Tongue (tissue), 2 donors: ENCODE data around the gene ANKLE1. TPM values are rescaled to one million over a fixed set of nuclear protein-coding genes. Genes with fewer than 3 reads are reported as not detected.

Experiments used
- DNase-seq: peaks from one replicate; pipeline ENCODE4 v3.0.0-alpha.2; 2015
- total RNA-seq: library from RNA; depleted of rRNA; stranded (reverse); fragments of >200 nt; gene quantifications from one replicate; pipeline ENCODE4 v1.2.3, GENCODE V29; 2014

The ANKLE1 gene
- total RNA-seq, 1 donor from 2014 or later = 0.62 TPM

DNA sequence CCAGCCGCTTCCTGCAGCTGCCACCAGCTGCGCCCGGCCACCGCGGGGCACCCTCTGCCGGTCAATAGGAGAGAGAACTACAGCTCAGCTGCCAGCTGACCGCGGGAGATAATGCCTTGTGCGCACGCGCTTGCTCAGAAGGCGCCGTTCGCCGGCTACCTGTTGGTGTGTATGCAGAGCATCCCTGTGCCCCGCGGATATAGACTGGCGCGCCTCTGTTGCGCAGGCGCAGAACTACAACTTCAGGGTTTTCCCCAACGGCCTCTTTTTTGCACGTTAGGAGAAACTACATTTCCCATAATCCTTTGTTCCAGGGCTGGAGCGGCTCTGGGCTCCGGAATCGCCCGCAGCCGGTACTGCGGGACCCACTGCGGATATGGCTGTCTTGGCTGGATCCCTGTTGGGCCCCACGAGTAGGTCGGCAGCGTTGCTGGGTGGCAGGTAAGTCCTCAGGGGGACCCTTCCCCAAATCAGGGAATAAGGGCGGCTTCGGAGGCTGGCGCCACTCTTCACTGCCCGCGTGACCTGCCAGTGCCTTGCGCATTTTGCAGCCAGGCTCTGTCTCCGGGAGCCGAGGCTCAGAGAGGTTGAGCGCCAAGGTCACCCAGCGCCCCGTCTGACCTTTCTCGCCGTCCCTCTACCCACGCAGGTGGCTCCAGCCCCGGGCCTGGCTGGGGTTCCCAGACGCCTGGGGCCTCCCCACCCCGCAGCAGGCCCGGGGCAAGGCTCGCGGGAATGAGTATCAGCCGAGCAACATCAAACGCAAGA is 24.0 kb downstream of the ANKLE1 start, which contains the start of gene MRPL34:
MRPL34 (plus strand) TSS at position 356 of the 768 bp plus-strand sequence; CDS start at position 377, 21 bp downstream.
- peak; percentile 99 for DNase-seq

DNA sequence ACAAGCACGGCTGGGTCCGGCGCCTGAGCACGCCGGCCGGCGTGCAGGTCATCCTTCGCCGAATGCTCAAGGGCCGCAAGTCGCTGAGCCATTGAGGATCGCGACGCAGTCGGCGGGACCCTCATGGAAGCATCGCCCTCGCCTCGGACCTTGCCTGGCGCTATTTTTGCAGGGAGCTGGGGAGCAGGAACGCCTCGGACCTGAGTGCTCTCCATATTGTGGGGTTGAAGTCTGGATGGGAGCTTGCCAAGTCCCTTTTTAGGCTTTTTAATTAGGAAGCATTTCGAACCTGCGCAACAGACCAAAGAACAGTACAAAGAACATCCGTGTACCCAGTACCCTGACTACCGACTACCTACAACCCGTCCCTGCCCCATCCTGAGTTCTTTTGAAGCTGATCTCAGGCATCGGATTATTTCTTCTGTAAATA is 24.6 kb downstream of the ANKLE1 start:
- no peak for DNase-seq

GRCh38 chr19:17307876-17308377 is 26.2 kb downstream of the ANKLE1 start:
- no peak for DNase-seq

- DNase-seq = peak; percentile 100
Observed at GRCh38 chr19:17309198-17309964, 27.7 kb downstream of the ANKLE1 start, which contains the start of gene DDA1. Gene DDA1 (plus strand): TSS chr19:17309563. CDS start chr19:17309655, 92 bp downstream.

DNA sequence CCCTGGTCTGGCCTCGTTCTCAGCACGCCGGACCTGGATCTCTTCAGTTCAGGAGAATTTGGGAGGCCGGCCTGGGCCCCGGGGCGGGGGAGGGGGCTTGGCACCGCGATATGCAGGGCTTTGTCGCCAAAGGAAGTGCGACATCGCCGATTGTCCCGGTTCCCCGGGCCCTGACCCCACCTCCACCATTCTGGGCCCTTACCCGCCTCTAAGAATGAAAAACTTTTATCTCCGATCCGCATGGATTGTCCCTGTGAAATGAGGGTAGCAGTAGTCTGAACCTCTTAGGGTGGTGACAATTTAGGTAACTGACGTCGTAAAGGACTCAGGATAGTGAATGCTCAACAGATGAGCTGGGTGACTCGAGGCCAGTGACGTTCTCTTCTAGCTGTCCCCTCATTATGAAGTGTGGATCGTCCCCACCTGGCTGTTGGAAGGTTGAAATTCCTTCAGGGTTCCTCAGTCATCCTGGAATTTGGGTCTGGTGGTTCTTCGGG is 28.3 kb downstream of the ANKLE1 start:
- DNase-seq = no peak

GRCh38 chr19:17311455-17312188 is 29.9 kb downstream of the ANKLE1 start:
- no peak for DNase-seq

- DNase-seq = no peak
Observed at GRCh38 chr19:17312189-17313113, 30.8 kb downstream of the ANKLE1 start.

- DNase-seq = no peak
Observed at GRCh38 chr19:17314007-17314593, 32.4 kb downstream of the ANKLE1 start.

DNA sequence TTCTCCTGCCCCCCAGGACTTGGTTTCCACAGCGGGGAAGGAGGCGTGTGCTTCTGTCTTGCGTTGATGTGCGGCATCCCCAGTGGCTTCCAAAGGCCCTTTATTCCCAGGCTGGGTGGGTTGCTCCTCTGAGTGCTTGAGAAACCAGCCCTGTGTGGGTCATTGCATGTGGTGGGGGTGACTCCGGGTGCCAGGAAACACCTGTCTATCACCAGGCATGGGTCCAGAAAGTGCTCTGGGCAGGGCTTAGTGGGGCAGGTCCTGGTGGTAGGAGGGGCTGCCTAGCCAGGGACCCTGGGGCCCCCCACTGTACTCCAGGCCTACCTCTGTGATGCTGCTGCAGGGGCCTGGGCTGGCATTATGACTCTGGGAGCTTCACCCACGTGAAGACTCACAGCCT is 37.3 kb downstream of the ANKLE1 start:
- DNase-seq = no peak

DNA sequence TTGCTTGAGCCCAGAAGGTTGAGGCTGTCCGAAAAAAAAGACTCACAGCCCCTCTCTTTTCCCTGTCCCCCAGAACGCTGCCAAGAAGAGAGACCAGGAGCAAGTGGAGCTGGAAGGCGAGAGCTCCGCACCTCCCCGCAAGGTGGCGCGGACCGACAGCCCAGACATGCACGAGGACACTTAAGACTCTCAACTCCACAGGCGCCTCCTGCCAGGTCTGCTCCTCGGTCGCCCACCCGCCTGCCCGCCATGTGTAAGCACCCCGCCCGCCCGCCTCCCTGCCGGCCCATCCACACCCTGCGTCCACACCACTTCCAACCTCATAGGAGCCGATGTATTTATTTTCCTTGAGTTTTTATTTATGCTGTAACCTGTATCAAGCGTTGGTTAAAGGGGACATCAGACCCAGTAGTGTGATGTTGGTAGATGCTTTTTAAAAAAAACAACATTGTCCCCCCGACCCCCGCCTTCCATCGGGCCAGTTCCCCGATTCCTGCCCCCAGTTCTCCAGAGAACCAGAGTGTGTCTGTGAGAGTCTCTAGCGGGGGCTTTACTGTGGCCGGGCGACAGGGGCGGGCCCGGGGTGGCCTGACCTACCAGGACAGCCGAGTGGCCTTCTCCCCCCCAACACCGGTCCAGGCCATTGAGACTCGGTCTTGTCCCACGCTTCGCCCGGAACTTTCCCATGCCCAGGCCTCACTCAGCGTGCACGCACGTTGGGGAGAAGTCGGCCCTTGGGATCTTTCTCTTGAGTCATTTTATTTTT is 38.0 kb downstream of the ANKLE1 start:
- no peak for DNase-seq

DNA sequence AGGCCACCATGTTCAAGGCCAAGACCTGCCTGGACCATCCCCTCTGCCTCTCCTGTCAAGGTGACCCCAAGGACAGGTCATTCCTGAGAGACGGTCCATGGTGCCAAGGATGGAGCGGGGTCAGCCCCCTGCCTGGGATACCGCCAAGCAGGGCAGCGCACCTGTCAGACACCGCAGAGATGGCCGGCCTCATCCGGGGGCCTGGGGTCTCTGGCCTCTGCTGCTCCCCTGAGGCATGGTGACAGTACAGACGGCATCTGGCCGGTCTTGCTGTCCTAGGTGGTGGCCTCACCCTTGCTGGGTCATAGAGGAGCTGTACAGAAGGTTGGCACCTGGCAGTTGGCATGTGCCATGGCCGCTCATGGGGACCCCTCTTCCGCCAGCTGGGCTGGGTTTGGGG is 38.7 kb downstream of the ANKLE1 start:
- DNase-seq = no peak

DNA sequence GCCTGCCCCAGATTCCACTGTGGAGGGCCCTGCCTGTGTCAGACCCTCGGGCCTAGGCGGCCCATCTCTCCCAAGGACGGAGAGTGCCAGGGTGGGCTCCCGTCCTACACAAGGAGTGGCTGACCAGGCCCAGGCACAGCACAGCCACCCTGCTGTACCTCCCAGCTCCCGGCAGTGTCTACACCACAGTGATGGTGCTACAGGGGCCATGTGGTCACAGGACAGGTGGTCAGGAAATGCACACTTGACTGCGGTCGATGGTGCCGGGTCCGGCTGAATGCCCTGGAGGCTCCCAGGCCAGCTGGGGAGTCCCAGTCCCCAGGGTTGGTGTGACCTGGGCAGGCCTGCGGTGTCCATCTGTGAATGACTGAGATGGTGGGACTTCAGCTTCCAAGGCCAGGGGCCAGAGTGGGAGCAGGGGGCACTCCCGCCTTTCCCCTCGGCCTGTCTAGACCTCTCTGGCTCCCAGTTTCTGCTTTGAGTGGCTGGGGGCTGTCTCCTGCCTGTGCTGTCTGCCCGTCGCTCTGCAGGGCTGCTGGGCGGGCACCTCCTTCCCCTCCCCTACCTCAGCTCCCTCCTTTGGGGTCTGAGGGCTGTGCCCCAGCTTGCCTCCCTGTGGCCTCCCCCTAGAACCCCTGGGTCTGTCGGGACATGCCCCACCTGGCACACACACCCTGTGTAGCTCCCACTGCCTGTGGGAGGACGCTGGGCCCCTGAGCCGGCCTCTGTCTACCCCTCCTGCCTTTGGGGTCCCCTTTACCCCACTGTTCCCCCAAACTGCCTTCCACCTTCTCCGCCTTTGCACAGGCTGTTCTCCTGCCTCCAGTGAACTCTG is 40.2 kb downstream of the ANKLE1 start:
- no peak for DNase-seq

DNA sequence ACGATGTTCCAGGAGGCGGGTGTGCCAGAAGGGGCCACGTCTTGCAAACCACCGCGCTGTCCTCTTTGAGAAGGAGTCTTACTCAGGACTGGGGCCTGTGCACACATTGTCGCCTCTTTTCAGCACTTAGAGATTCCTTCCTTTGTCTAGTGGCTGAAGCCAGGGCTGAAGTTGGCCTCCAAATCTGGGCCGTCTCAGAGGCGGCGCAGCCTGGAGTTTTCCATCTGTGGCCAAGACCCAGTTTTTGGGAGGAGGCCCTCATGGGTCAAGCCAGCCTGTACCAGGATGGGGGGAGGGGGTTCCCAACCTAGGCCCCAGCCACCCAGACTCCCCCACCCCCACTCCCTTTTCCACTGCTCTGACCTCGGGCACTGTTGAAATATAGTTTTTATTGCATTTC is 41.2 kb downstream of the ANKLE1 start:
- no peak for DNase-seq

DNA sequence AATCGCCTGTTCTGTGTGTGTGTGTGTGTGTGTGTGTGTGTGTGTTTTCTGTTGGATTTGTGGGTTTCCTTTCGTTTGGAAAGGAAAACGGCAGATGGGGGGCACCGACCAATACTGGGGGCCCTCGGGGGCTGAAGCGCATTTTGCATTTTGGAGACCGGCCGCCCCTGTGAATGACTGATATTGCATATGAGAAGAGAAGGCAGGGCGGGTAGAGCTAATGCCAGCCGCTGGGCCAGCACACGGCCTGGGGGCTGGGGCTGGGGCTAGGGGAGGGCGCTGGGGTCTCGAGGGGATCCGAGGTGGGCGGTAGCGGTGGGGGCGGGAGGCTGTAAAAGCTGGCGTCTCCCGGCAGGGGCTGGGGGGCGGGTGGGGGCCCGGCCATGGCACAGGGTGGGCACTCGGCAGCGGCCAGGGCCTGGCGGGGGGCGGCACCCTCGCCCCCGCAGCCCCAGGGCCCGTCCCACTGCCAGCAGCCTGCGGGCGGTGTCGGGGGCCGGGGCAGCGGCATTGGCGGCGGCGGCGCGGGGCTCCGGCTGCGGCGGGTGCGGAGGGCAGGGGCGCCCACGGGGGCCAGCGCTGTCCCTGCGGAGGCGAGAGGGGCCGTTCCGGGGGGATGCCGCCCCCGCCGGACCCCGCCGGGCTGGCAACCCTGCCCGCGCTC is 41.7 kb downstream of the ANKLE1 start:
- no peak for DNase-seq

GRCh38 chr19:17323964-17324332 is 42.2 kb downstream of the ANKLE1 start:
- DNase-seq = no peak

DNA sequence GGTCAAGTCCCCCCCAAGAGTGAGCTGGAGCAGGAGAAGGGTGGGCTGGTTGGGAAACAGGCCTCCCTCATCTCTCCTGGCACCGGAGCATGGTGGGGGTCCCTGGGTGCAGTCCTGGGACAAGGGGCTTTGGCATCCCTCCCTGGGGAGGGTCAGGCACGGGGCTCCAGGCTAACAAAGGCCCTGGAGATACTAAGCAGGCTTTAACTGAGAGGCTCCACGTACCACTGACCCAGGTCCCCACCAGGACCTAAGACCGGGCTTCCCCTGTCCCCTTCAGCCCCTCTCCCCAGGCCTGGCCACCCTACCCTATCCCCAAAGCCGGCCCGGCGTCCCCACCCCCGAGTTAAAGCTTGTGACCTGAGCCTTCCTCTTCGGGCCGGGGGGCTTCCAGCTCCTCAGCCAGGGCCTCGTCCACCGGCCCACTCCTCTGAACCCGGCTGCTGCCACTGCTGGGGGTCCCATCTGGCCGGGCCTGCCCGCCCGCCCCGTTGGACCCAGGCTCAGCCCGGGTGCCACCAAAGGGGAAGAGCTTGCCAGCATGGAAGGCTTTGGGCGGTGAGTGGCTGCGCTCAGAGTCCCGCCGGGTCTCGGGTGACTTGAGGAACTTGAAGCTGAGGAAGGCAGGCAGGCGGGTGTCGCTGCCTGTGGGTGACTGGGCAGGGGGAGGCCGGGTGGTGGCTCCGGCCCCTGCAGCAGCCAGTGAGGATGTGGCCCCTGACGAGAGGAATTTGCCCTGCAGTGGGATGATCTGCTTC is 42.8 kb downstream of the ANKLE1 start:
- no peak for DNase-seq

DNA sequence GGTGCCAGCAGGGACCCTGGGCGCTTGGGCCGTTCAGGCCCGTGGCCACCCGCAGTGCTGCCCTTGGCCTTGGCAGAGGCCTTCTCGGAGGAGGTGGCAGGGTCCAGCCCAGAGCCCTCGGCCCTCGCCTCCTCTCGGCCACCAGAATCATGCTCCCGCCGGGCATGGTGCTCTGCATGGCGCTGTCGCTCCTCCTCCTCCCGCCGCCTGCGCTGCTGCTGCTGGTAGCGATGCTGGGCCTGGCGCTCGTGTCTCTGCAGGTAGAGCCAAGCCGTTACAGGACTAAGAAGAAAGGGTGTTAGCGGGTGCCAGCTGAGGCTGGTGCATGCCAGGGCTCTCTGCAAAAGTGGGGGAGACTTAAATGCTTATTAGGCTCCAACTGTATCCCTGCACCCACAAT is 43.4 kb downstream of the ANKLE1 start:
- DNase-seq = no peak
